B cell (primary cell): ENCODE data around the gene ATP5F1E.
"Not testable (repeated sequence)": the region's sequence is repeated elsewhere in the genome, so short reads cannot be mapped to it uniquely, and the experiment has no call there.

Source experiments
- CTCF ChIP-seq: fragments of 200-600 bp; IDR thresholded peaks from one replicate; pipeline ENCODE4 v1.8.0; 2022; ENCODE audit warnings: antibody characterized with exemption, mild to moderate bottlenecking
- EZH2 ChIP-seq: IDR thresholded peaks from 2 replicates; pipeline ENCODE4 v1.6.1; 2012; ENCODE audit warnings: borderline replicate concordance, low read depth, mild to moderate bottlenecking, moderate library complexity, low read length; ENCODE audit not compliant: insufficient read depth, poor library complexity, severe bottlenecking

- not testable (repeated sequence) for TF ChIP-seq CTCF, EZH2
Measured at GRCh38 chr20:58983115-58983468, 49.0 kb downstream of the ATP5F1E start.
